ENCODE results near the gene LYST.

Gene LYST

GRCh38 chr1:235614442-235614954, 252.2 kb downstream of the LYST start:
- H3K9ac ChIP-seq (ENCODE audit: low read length), result no peak overlapping the region
- H3K4me3 ChIP-seq (ENCODE audit: low read depth, low read length), result no peak overlapping the region

GRCh38 chr1:235613602-235614001, 253.1 kb downstream of the LYST start:
- Histone ChIP-seq H3K9ac (ENCODE audit: low read length) (no peak overlapping the region), H3K4me1 (ENCODE audit: control insufficient read depth, insufficient read depth, low read length) (no peaks in the 10 kb centered on the region), H3K4me3 (ENCODE audit: low read depth, low read length) (no peak overlapping the region), H3K9me3 (ENCODE audit: control insufficient read depth, insufficient read depth, low read depth, low read length) (no peaks in the 10 kb centered on the region), H3K36me3 (ENCODE audit: control insufficient read depth, insufficient read depth, low read length) (no peaks in the 10 kb centered on the region), H3K27ac (ENCODE audit: low read depth, low read length) (no peak overlapping the region), H3K27me3 (ENCODE audit: control insufficient read depth, insufficient read depth, low read length) (no peaks in the 10 kb centered on the region)

More at GRCh38 chr1:235614442-235614954, 252.2 kb downstream of the LYST start:
- Histone ChIP-seq H3K27me3 (ENCODE audit: control insufficient read depth, insufficient read depth, low read length) (no peaks in the 10 kb centered on the region), H3K9me3 (ENCODE audit: control insufficient read depth, insufficient read depth, low read depth, low read length) (no peaks in the 10 kb centered on the region), H3K27ac (ENCODE audit: low read depth, low read length) (no peak overlapping the region), H3K4me1 (ENCODE audit: control insufficient read depth, insufficient read depth, low read length) (no peaks in the 10 kb centered on the region), H3K36me3 (ENCODE audit: control insufficient read depth, insufficient read depth, low read length) (no peaks in the 10 kb centered on the region)

GRCh38 chr1:235612761-235613160, 253.9 kb downstream of the LYST start:
- no peak overlapping the region for H3K9ac ChIP-seq (ENCODE audit: low read length)
- H3K27me3 ChIP-seq (ENCODE audit: control insufficient read depth, insufficient read depth, low read length), result no peaks in the 10 kb centered on the region
- no peaks in the 10 kb centered on the region for H3K9me3 ChIP-seq (ENCODE audit: control insufficient read depth, insufficient read depth, low read depth, low read length)
- H3K4me1 ChIP-seq (ENCODE audit: control insufficient read depth, insufficient read depth, low read length), result no peaks in the 10 kb centered on the region
- H3K4me3 ChIP-seq (ENCODE audit: low read depth, low read length), result no peak overlapping the region
- no peak overlapping the region for H3K27ac ChIP-seq (ENCODE audit: low read depth, low read length)
- no peaks in the 10 kb centered on the region for H3K36me3 ChIP-seq (ENCODE audit: control insufficient read depth, insufficient read depth, low read length)
